Epithelial cell of proximal tubule (primary cell): ENCODE results near the gene OPCML. TPM values are rescaled to one million over a fixed set of nuclear protein-coding genes. Genes with fewer than 3 reads are reported as not detected.

Experiments
- DNase-seq: peaks from one replicate; pipeline ENCODE4 v3.0.0-alpha.2; 2011; ENCODE audit warnings: low read depth
- H3K4me3 ChIP-seq: 2 replicates; pipeline ENCODE4 v1.5.1; 2011; ENCODE audit warnings: low read depth, mild to moderate bottlenecking, low read length
- CTCF ChIP-seq: conservative IDR thresholded peaks from 2 replicates; pipeline ENCODE4 v1.5.1; 2012; ENCODE audit warnings: low read depth, mild to moderate bottlenecking, low read length
- total RNA-seq: library from RNA; depleted of rRNA; stranded (reverse); fragments of >200 nt; gene quantifications from 2 replicates; pipeline ENCODE4 v1.2.3, GENCODE V29; 2015

OPCML gene
- total RNA-seq, 1 donor from 2014 or later, result not detected

DNA sequence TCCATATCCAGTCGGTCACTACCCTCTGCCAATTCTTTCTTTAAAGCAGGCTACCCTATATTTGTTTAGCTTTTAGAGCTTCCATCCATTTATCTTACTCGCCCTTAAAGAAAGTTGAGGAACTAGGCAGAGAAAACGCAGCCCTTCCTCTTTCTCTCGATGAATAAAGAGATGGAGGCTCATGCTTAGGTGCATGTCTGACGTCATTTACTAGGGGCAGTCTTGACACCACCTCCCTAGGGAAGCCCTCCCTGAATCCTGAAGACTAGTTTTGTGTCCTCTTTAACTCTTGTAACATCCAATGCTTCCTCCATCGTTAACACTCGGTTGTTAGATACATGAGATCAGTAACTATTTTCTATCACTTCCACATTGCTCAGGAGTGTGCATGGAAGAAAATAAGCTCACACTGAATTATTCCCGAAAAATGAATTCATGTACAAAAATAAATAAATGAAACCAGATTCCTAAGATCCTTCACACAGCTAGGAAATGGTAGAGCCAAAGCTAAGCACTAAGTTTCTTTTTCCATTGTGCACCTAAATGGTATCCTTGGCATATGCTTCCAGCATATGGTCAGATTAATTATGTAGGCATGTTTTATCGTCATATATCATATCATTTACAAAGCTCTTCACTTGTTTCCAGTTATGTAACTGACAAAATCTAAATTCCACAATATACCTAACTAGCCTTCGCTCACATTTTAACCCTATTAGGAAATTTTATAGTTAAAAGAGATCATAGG lies 291.2 kb downstream of the OPCML start:
- DNase-seq, result no peak
- H3K4me3 ChIP-seq, result no peak overlapping the region
- TF ChIP-seq CTCF, result no peak

- no peak overlapping the region for H3K4me3 ChIP-seq
- no peak for DNase-seq
- no peak for TF ChIP-seq CTCF
Measured at GRCh38 chr11:133239575-133239974, 292.7 kb downstream of the OPCML start.

GRCh38 chr11:133238495-133238894 lies 293.8 kb downstream of the OPCML start:
- H3K4me3 ChIP-seq, result no peak overlapping the region
- TF ChIP-seq CTCF, result no peak
- no peak for DNase-seq

DNA sequence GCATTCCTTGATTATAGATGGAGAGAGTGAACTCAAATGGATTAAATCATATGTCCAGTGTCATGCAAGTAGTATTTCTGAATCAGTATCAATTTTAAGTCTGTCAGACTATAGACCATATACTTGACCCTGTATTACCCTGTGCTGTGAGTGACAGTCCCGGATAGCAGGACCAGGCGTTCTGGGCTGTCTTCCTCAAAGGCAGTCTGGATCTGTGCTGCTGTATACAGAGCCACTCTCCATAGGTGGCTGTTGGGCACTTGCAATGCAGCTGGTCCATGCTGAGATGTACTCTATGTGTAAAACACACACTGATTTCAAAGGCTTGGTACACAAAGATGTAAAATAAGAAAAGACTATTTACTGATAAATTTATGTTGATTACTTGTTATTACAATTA lies 294.3 kb downstream of the OPCML start:
- no peak for DNase-seq
- H3K4me3 ChIP-seq, result no peak overlapping the region
- no peak for TF ChIP-seq CTCF

- DNase-seq, result no peak
- no peak overlapping the region for H3K4me3 ChIP-seq
- no peak for TF ChIP-seq CTCF
Measured at GRCh38 chr11:133235381-133235780, 296.9 kb downstream of the OPCML start.

DNA sequence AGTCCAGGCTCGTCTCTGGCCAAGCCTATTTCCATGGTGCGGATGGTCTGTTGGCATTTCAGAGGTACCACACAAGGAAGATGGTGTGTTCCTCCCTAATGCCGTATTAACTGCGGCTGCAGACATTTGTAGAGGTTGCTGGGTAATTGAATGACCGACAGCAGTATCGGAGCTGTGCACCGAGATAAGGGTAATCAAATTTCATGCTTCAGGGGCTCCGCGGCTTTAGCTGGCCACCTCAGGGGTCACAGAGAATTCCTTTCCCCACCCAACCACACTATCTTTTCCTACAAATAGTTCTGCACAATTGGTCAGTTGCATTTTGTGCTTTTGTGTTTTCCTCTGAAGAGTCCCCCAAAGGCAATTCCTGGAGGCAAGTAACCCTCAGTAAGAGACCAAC lies 297.4 kb downstream of the OPCML start:
- no peak for DNase-seq
- TF ChIP-seq CTCF, result no peak
- no peak overlapping the region for H3K4me3 ChIP-seq

DNA sequence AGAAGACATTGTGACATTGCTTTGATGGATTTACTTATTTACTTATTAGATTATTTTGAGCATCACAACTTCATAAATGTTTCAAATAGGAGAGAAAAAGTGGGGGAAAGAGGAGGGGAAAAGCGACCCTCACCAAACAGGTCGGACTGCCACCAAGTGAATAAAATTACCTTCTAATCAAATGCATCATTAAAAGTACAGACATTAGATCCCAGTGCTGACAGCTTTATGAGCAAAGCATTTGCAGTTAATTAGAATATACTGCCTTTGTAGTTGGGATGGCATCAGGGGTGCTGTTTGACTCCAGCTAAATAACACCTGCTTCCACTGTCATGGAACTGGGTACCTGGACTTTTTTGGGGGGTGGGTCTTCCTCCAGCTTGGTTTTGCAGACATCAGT lies 299.6 kb downstream of the OPCML start:
- no peak for TF ChIP-seq CTCF
- DNase-seq, result no peak
- H3K4me3 ChIP-seq, result no peak overlapping the region
